ENCODE measurements around the gene NRXN3. TPM values are rescaled to one million over a fixed set of nuclear protein-coding genes. Genes with fewer than 3 reads are reported as not detected.

The NRXN3 gene
- total and polyA plus RNA-seq, 2 of the 4 experiments (the other 2 are of a cell fraction) = 4.8 to 25.1 TPM

GRCh38 chr14:79665556-79665955 is 1495.4 kb downstream of the NRXN3 start:
- no TSS peak for BruUV-seq (replicated peaks)
- no CpG with 5 or more reads among the region's 3 CpGs for WGBS, 2 experiments (ENCODE audit: extremely low coverage in 2 of 2, insufficient read length in 1 of 2)

More at GRCh38 chr14:79665556-79665955, 1495.4 kb downstream of the NRXN3 start:
- no peak overlapping the region for H4K8ac ChIP-seq (ENCODE audit: low read depth in 2 of 2, low read length in 2 of 2)
- H2BK15ac ChIP-seq (ENCODE audit: low read depth, low read length) = no peak overlapping the region
- H3K4me3 ChIP-seq (ENCODE audit: insufficient read depth, low read depth, low read length) = no peak overlapping the region
- CTCF ChIA-PET = no interaction called here
- H3K27me3 ChIP-seq (ENCODE audit: control insufficient read depth, insufficient read depth, low read length) = no peaks in the 10 kb centered on the region
- no peak overlapping the region for H3K14ac ChIP-seq (replicated peaks; ENCODE audit: low read depth, low read length)
- H4K91ac ChIP-seq (ENCODE audit: insufficient read depth, low read depth, low read length) = no peak overlapping the region
- no peak overlapping the region for H2BK120ac ChIP-seq (ENCODE audit: low read depth, low read length)
- POLR2A ChIA-PET (ENCODE audit: unreplicated experiment) = no interaction called here
- H3K9ac ChIP-seq (ENCODE audit: low read depth, low read length) = no peak overlapping the region
- no peaks in the 10 kb centered on the region for H3K4me1 ChIP-seq (ENCODE audit: control insufficient read depth, insufficient read depth, low read length)
- H3K9me1 ChIP-seq (ENCODE audit: insufficient read depth, low read length) = no peaks in the 10 kb centered on the region
- no peak overlapping the region for H2AFZ ChIP-seq (replicated peaks; ENCODE audit: low read length, poor library complexity)
- no peak overlapping the region for H3K56ac ChIP-seq (ENCODE audit: extremely low read depth, insufficient read depth, low read length)
- H3K79me1 ChIP-seq (ENCODE audit: low read depth in 1 of 2, low read length in 2 of 2) = no peaks in the 10 kb centered on the region; a peak in 1 of 4 replicates
- H3K4me2 ChIP-seq (ENCODE audit: low read depth, low read length) = no peak overlapping the region
- no peak overlapping the region for H2AK5ac ChIP-seq (ENCODE audit: low read depth, low read length)
- H3K4ac ChIP-seq (ENCODE audit: low read depth, low read length) = no peak overlapping the region
- in situ Hi-C loops (cut with MboI; ENCODE audit: low sequenced_read_pairs) = no loop called here
- H3K27ac ChIP-seq (ENCODE audit: insufficient read depth, low read length) = no peak overlapping the region
- TF ChIP-seq RCOR1 (IDR thresholded peaks at IDR 0.05; ENCODE audit: insufficient replicate concordance, low read length) (no peak), BHLHE40 (IDR thresholded peaks at IDR 0.05; ENCODE audit: low read depth, low read length) (no peak), ELK1 (IDR thresholded peaks at IDR 0.05; ENCODE audit: borderline replicate concordance, low read depth, low read length) (no peak), RAD21 (IDR thresholded peaks at IDR 0.05; ENCODE audit: low read length) (no peak), RFX5 (IDR thresholded peaks at IDR 0.05; ENCODE audit: low read depth, low read length) (no peak), USF2 (IDR thresholded peaks at IDR 0.05; ENCODE audit: low read depth, low read length) (no peak), CEBPB (IDR thresholded peaks at IDR 0.05; ENCODE audit: low read depth, low read length) (no peak), MAFK (IDR thresholded peaks at IDR 0.05; ENCODE audit: low read depth, low read length) (no peak)
- no peak overlapping the region for H2BK20ac ChIP-seq (ENCODE audit: low read depth, low read length)
- no peak overlapping the region for H2BK5ac ChIP-seq (ENCODE audit: low read depth, low read length, poor library complexity, severe bottlenecking)
- H3K23ac ChIP-seq (ENCODE audit: low read depth, low read length) = no peak overlapping the region
- H2AK9ac ChIP-seq (replicated peaks; ENCODE audit: low read depth, low read length, poor library complexity) = no peak overlapping the region
- intact Hi-C loops (cut with micrococcal nuclease) = no loop called here
- DNase-seq (no peak), ATAC-seq (ENCODE audit: low read depth) (no peak)
- no peaks in the 10 kb centered on the region for H3K9me3 ChIP-seq (ENCODE audit: control insufficient read depth, insufficient read depth, low read length)
- H4K5ac ChIP-seq (ENCODE audit: low read depth, low read length) = no peak overlapping the region
- H4K20me1 ChIP-seq (ENCODE audit: insufficient read depth, low read length) = no peaks in the 10 kb centered on the region
- H3K18ac ChIP-seq (ENCODE audit: low read depth, low read length) = no peak overlapping the region
- dilution Hi-C loops (cut with HindIII; ENCODE audit: low sequenced_read_pairs, unreplicated experiment) = no loop called here
- no peaks in the 10 kb centered on the region for H3K36me3 ChIP-seq (ENCODE audit: control insufficient read depth, insufficient read depth, low read length)

Data from IMR-90 (cell line).